GM12878 (cell line): ENCODE data around the gene SCN5A.

Experiments used
- MYC ChIP-seq: IDR thresholded peaks from 2 replicates; pipeline ENCODE4 v1.6.1; 2011; ENCODE audit warnings: mild to moderate bottlenecking, low read length, moderate library complexity, inconsistent platforms; ENCODE audit not compliant: insufficient read depth, insufficient replicate concordance, insufficient read length, severe bottlenecking
- RCOR1 ChIP-seq: conservative IDR thresholded peaks from 2 replicates; pipeline ENCODE4 v1.6.1; 2012; ENCODE audit warnings: low read depth, low read length, improper control_type of control experiment

GRCh38 chr3:38690185-38690584, 40.7 kb upstream of the SCN5A start:
- TF ChIP-seq MYC: no peak
- no peak for TF ChIP-seq RCOR1
